ENCODE measurements around the gene SERPINB10.

- TF ChIP-seq, protein P1, sequence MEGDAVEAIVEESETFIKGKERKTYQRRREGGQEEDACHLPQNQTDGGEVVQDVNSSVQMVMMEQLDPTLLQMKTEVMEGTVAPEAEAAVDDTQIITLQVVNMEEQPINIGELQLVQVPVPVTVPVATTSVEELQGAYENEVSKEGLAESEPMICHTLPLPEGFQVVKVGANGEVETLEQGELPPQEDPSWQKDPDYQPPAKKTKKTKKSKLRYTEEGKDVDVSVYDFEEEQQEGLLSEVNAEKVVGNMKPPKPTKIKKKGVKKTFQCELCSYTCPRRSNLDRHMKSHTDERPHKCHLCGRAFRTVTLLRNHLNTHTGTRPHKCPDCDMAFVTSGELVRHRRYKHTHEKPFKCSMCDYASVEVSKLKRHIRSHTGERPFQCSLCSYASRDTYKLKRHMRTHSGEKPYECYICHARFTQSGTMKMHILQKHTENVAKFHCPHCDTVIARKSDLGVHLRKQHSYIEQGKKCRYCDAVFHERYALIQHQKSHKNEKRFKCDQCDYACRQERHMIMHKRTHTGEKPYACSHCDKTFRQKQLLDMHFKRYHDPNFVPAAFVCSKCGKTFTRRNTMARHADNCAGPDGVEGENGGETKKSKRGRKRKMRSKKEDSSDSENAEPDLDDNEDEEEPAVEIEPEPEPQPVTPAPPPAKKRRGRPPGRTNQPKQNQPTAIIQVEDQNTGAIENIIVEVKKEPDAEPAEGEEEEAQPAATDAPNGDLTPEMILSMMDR (IDR thresholded peaks at IDR 0.05; ENCODE audit: insufficient read depth, low read depth, low read length), result no peak
- no peak for TF ChIP-seq EZH2 (IDR thresholded peaks at IDR 0.05; ENCODE audit: insufficient read depth, low read length)
Observed at GRCh38 chr18:63928331-63928730, 20.6 kb downstream of the SERPINB10 start.
